ENCODE measurements around the gene TNPO3.
A peak's percentile ranks its signal among the peaks of the same experiment; 100 is the strongest.

Gene TNPO3

DNA sequence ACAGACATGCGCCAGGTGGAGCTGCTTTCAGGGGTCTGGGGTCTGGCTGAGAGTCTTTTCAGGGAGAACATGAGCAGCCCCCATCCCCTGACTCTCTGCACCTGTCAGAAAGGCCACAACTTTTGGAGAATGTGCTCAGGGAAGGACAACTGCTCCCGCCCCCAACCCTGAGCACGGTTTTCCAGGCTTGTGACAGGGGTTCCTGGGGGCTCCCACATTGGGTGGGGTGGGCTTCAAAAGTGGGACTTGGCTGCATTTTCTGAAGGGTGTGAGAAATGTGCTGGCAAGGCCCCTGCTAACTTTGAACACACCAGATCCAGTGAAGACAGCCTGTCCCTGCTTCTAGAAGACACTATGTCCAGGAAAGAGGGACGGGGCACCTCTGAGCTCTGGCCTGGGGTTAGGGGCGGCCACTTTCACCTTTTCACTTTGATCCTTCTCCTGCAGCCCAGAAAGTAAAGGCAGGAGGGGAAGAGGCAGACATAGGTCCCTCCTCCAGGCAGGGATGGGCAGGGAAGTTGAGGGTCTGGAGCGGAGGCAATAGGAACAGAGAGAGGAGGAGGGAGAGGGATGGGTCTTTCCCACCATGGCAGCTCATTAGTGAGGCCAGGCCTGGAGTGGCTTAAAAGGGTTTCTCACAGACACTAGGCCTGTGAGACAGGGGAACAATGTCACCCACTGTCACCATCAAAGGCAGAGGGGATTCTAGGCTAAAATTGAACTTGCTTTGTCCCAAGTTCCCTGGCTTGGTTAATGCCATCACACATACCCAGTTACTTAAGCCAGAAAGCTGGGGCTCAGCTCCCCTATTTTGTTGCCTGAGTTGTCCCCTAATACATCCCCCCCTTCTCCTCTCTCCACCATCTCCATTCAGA is 145.9 kb downstream of the TNPO3 start:
- H3K27ac ChIP-seq = no peak overlapping the region
- no peaks in the 10 kb centered on the region for H3K36me3 ChIP-seq (ENCODE audit: insufficient read depth, low read length)
- TF ChIP-seq FOXP2 (optimal IDR thresholded peaks at IDR 0.05; ENCODE audit: control extremely low read depth, extremely low read length, insufficient read depth) = no peak
- no peak for TF ChIP-seq POLR2AphosphoS5 (IDR thresholded peaks at IDR 0.05; ENCODE audit: borderline replicate concordance, low read depth, low read length)
- TF ChIP-seq EZH2 (IDR thresholded peaks at IDR 0.05) = no peak
- no peak overlapping the region for H3K9ac ChIP-seq (ENCODE audit: insufficient read length)
- no peaks in the 10 kb centered on the region for H3K9me3 ChIP-seq (ENCODE audit: low read depth, low read length)
- DNase-seq (ENCODE audit: low read depth, low spot score) = no peak
- H3K4me3 ChIP-seq = no peak overlapping the region

DNA sequence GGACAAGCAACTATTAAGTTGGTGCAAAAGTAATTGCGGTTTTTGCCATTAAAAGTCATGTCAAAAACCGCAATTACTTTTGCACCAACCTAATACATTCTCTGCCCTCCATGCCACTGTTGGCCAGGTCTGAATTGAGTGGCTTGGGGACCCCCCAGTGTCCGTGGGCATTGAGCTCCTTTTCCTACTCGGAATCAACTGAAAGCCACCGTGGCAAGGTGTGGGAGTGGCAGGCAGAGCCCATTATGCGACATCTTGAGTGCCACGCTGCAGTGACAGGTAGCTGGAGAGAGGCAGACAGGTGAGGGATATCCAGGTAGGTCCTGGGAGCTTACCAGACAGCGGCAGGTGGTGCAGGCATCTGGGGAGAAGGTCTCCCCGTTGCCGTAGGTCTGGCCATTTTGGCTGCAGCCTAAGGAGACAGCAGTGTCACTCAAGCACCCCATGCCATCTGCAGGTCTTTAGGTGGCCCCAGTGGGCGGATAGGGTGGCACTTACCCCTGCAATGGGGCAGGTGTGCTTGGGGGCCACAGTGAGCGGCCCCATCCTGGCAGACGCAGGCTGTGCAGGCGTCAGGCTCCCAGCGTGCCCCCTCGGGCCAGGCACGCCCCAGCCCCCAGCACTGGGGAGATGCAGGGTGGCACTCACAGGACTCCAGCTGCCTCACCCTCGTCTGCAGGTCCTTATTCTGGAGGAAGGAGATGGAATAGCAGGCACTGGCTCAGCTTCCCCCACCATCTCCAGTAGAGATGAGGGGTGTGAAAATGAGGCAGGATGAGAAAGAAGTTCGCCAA is 147.9 kb downstream of the TNPO3 start:
- Histone ChIP-seq H3K27ac (no peak overlapping the region), H3K9me3 (ENCODE audit: low read depth, low read length) (no peaks in the 10 kb centered on the region), H3K9ac (ENCODE audit: insufficient read length) (no peak overlapping the region), H3K4me3 (no peak overlapping the region), H3K36me3 (ENCODE audit: insufficient read depth, low read length) (no peaks in the 10 kb centered on the region)
- TF ChIP-seq EZH2 (IDR thresholded peaks at IDR 0.05) (no peak), POLR2AphosphoS5 (IDR thresholded peaks at IDR 0.05; ENCODE audit: borderline replicate concordance, low read depth, low read length) (no peak), FOXP2 (optimal IDR thresholded peaks at IDR 0.05; ENCODE audit: control extremely low read depth, extremely low read length, insufficient read depth) (no peak)
- no peak for DNase-seq (ENCODE audit: low read depth, low spot score)

DNA sequence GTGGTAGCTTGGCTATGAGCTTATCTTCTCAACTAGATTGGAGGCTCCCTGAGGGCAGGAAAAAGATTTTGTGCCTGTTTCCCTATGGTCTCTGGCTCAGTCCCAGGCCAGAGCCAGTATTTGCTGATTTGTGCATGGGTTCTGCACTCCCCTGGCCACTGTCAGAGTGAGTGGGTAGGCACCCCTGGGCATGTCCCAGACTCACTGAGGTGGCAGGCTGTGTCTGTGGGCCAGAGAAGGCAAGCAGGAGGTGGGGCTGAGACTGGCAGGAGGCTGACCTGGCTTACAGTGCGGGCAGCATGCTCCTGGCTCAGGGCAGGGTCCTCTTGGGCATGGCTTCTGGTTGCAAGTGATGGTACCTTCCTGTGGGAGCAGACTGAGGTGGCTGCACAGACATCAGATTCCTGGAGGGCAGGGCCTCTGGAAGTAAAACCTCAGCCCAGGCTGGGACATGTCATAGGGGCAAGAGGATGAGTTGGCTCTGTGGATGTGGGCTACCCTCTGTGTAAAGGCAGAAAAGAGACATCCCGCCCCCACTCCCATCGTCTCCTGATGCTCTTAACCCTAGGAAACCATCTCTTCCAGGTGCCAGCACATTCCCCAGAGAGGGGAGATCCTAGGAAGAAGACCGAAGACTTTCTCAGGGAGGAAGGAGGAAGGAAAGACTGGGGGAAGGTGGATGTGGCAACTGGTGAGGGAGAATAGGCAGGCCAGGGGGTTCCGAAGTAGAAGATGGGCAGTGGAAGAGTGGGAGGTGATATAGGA is 148.7 kb downstream of the TNPO3 start:
- H3K4me3 ChIP-seq = no peak overlapping the region
- TF ChIP-seq EZH2 (IDR thresholded peaks at IDR 0.05) = no peak
- H3K36me3 ChIP-seq (ENCODE audit: insufficient read depth, low read length) = no peaks in the 10 kb centered on the region
- DNase-seq (ENCODE audit: low read depth, low spot score) = no peak
- H3K27ac ChIP-seq = no peak overlapping the region
- no peaks in the 10 kb centered on the region for H3K9me3 ChIP-seq (ENCODE audit: low read depth, low read length)
- H3K9ac ChIP-seq (ENCODE audit: insufficient read length) = no peak overlapping the region

DNA sequence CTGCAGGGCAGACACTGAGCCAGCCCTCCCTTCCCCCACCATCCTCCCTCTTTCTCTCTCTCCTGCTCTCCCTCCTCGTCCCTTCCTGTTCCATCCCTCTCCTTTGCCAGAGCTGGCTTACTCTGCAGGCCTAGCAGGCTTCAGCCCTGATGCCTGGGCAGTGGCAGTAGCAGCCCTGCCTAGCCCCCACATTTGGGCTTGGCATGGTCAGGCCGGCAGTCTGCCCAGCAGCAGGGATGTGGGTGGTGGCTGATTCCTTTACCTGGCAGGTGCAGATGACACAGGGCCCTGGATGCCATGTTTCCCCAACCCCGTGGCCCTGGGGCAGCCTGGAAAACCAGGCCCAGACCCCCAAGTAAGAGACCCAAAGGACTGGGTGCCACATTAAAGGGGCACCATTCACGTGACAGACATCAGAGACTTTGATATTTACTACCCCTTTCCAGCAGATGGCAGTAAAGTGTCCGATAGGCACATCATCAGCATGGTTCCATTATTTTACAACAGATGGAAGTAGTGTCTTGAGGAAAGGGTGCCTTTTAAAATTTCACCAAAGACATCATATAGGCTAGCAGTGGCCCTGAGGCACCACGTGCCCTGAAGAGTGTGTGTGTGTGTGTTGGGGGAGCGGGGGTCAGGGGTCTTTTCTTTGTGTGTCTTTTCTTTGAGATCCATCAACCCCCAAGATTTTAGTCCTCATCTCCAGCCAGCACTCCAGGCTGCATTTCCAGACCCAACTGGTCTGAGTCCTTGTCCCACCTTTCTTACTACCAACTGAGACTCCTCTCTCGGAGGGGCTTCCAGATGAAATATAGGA is 150.3 kb downstream of the TNPO3 start:
- peak; percentile 22 for DNase-seq (ENCODE audit: low read depth, low spot score)
- TF ChIP-seq EZH2 (IDR thresholded peaks at IDR 0.05) (no peak), FOXP2 (optimal IDR thresholded peaks at IDR 0.05; ENCODE audit: control extremely low read depth, extremely low read length, insufficient read depth) (no peak), POLR2AphosphoS5 (IDR thresholded peaks at IDR 0.05; ENCODE audit: borderline replicate concordance, low read depth, low read length) (no peak)
- Histone ChIP-seq H3K9ac (ENCODE audit: insufficient read length) (no peak overlapping the region), H3K27ac (no peak overlapping the region), H3K4me3 (no peak overlapping the region), H3K9me3 (ENCODE audit: low read depth, low read length) (no peaks in the 10 kb centered on the region), H3K36me3 (ENCODE audit: insufficient read depth, low read length) (no peaks in the 10 kb centered on the region)
